DMS153 treated with DMSO at 0.1 percent for 48 hours (cell line): ENCODE data around the gene ZNF652.

Experiments
- DNase-seq: peaks from one replicate; lab custom pipeline; 2025; ENCODE audit not compliant: unreplicated experiment; lab: John Stamatoyannopoulos, UW

ZNF652 gene

DNA sequence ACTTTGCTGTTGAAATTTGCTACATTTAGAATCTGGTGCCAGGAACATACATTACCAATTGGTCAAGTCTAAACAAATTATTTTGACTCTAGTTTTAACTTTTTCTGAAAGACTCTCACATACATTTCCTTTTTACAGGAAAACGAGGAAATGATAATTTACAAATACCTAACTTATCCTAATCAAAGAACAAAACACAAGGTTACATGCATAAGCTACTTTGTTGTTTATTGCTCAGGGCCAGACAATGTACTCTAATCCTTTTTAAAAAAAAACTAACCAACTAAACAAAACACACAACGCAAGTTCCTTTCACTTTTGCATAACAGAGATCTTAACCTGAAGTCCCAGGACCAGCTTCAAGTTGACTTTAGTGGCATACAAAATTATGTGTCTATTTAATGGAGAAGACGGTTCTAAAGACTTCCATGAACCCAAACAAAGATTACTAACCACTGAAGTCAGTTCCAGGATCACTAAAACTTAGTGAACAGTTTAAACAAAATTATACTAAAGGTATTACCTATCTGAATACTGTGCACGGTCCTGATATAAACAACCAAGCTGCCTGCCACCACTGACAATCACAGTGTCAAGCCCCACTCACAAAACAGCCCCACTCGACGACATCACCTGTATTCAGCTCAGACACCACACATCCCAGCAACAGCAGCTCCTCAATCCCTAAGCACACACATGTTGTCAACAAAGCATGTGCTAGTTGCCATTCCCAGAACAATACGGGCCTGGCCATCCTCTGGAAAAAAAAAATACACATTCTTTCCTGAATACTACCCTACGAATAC is 1.9 kb downstream of the ZNF652 start:
- DNase-seq = no peak

DNA sequence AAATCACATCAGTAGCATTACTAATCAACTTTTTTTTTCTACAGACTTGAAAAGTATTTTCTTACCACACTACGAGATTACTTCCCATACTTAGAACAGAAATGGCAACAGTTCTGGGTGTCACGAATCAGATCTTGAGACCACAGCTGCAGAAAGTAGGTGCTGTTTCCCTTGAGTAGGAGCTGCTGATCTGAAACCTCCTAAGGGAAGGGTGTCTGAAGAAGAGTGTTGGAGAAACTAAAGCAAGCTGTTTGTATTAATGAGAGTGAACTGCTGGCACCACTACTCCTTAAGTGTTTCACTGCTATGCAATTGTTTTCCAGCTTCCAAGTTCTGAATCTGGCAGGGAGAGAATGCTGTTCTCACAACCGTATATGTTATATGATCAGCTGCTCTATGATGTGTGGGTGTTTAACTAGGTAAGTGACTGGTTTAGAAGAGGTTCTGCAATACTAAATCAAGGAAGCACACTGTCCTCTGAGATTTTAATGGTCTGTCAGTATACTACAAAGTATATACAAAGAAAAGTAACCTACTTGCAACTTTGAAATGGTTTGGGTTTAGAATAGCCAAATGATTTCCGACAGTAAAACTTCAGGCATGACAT is 3.3 kb downstream of the ZNF652 start:
- no peak for DNase-seq

DNA sequence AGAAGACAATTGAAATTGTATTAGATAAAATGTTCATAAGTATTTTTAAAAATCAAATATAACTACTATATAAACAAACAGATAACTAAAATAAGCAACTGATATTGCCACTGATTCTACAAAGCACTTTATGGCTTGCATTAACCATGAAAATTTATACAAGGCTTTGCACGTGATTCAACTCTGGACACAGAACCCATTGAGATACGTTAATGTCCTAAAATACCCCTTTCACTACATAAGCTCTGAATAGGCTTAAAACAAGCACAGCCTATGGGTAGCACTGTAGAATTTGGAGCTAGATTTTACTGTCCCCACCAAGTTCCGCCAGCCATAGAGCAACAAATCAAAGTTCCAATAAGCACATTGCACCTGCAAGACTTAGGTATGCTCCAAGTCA is 4.5 kb downstream of the ZNF652 start:
- DNase-seq = no peak

DNA sequence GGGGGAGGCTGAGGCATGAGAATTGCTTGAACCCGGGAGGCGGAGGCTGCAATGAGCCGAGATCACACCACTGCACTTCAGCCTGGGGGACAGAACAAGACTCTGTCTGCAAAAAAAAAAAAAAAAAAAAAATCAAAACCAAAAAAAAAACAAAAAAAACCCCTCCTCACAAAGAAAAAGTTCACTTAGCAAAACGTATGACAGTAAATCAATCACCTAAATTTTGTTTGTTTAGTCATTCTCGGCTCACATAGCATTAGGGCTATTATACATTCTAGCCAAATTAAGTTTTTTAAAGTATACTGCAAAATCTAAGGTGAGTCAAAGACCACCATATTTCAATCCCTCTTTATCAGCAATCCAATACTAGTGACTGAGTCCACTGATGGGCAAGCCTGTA is 5.7 kb downstream of the ZNF652 start:
- DNase-seq = no peak

DNA sequence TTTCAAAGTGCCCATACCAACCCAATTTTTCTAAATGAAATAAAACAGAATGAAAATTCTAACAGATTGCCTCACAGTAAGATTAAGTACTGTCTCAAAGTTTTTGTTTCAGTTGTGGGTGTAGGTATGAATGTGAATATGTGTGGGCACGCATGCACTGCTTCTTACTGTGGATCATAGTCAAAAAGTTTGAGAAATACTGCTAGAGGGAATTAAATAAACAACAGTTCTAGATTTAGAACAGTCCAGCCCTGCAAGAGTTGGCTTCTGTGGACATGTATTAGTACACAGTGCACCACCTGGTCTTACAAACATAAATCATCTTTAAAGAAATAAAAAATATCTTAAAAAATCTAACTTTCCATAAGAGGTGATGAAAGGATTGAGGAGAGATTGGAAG is 8.4 kb downstream of the ZNF652 start:
- no peak for DNase-seq

DNA sequence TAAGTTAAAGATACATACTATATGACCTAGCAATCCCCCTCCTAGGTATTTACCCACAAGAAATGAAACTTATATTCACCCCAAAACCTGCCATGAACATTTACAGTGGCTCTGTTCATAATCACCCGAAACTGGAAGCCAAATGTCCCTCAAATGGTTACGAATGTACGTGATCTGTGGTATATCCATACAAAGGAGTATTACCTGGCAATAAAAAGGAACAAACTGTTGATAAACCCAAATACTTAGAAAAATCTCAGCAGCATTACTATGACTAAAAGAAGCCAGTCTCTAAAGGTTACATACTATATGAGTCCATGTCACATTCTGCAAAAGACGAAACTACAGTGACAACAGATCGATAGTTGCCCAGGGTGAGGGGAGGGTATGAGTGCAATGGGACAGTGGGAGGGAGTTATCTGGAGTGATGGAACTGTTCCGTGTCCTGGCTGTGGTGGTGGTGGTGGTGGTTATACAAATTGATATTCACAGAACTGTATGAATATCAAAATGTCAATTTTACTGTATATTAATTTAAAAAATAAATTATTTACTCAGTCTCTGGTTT is 9.4 kb downstream of the ZNF652 start:
- DNase-seq = no peak

DNA sequence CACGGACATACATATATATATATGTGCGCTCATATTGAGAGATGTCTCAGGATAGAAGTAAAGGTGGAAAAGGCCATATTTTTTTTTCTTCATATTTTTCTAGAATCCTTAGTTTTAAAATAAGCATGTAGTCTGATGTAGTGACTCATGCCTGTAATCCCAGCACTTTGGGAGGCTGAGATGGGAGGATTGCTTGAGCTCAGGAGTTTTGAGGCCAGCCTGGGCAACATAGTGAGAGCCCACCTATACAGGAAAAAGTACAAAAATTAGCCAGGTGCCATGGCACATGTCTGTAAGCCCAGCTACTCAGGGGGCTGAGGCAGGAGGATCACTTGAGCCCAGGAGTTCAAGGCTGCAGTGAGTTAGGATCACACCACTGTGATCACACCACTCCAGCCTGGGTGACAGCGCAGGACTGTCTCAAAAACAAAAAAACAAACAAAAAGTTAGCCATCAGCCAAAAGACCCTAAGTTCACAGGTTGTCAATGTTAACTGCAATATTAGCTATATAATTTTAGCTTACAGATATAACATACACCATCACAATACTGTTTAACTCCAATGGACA is 10.4 kb downstream of the ZNF652 start:
- DNase-seq = no peak

DNA sequence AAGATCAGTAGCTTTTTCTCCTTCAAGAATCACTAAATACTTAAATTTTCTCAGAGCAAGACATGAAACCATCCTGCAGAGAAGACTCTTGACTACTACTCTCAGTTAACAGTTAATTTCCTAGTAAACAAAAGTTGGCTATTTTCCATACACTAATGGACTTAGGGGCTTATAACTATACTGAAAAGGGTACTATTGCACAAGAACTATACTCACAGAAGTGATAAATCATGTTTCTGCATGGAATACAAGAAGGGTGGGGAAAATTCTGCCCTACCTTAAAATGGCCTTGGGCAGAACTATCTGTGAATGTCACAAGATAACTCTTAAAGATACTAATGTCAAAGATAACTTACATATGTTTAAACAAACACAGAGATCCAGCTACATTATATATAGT is 12.5 kb downstream of the ZNF652 start:
- DNase-seq = no peak

DNA sequence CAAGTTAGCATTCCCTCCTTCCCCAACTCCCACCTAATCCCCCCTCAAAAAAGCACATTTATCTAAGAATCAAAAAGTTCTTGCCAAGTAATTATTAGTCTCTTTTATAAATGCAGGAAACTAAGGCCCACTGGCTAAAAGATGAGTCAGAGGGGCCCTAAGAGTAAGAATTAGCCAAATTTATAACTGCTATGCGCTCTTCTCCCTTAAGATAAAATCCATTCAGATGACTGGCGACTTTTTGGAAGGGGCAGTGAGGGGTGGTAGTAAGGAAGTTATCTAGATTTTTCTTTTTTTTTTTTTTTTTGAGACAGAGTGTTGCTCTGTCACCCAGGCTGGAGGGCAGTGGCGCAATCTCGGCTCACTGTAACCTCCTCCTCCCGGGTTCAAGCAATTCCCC is 17.1 kb downstream of the ZNF652 start:
- no peak for DNase-seq

DNA sequence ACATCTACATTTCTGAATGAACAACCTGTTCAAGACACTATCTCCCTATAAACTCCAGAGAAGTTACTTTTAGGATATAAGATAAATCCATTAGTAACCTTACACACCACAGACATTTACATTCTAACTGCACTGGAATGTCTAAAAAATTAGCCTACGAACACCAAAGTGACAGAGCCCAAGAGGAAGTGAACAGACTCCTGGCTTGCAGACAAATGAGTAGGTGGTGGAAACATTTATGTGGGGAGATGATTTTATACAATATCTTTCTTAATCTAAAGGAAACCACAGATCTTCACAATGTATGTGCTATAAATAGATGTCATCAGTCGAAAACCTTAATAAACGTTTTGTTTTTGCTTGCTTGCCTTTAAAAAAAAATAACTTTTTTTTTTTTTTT is 18.8 kb downstream of the ZNF652 start:
- DNase-seq = no peak

DNA sequence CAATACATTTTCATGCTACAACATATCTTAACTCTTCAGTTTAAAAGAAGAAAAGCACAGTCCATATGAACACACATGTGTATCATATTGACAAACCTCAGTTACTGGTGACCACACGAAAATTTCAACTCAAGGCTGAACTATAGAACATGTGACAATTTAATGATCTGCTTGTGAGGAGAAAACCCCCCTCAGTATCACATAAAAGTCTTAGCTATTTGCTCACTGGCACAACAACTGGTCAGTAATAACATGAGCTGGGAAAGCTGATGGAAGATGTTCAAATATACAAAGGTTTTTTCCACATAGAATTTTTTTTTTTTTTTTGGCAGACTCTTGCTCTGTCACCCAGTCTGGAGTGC is 19.5 kb downstream of the ZNF652 start:
- no peak for DNase-seq

DNA sequence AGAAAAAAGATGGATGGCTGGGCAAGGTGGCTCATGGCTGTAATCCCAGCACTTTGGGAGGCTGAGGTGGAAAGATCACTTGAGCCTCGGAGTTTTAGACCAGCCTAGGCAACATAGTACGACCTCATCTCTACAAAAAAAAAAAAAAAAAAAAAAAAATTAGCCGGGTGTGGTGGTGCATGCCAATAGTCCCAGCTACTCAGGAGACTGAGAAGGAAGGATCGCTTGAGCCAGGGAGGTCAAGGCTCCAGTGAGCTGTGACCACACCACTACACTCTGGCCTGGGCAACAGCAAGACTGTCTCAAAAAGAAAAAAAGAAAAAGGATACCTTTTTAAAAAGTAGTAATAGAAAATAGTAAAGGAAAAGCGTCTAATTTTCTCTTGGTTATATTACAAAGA is 20.7 kb downstream of the ZNF652 start:
- DNase-seq = no peak

DNA sequence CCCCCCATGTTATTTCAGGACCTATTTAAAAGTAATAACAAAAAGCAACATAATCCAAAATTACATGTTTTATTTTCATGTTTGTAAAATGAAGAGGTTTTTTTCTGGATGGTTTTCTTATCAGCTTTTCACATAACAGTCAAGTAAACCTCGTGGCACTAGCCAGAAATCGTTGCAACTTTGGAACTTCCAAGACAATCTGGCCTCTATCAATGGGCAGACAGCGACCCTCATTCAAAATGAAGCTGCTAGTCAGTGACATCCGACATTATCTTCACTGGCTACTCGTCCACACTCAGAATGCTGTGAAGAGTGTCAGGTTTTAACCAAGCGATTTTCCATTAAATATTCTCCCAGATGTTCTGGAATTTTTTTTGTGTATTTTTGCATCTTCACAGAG is 22.7 kb downstream of the ZNF652 start:
- DNase-seq = no peak

DNA sequence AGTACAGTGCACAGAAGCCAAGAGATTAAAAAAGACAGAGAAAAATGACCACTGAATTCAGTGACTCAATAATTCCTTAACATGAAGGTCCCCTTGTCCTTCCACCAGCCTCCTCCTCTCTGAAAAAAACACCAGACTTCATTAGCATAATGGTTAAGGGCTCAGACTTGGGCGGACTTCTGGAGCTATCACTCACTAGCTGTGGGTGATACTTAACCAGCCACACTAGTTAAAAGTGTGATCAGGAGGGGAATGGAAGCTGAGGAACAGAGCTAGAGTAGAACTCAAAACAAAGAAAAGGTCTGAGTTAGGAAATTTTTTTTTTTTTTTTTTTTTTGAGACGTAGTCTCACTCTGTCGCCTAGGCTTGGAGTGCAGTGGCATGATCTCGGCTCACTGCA is 23.2 kb downstream of the ZNF652 start:
- DNase-seq = no peak

DNA sequence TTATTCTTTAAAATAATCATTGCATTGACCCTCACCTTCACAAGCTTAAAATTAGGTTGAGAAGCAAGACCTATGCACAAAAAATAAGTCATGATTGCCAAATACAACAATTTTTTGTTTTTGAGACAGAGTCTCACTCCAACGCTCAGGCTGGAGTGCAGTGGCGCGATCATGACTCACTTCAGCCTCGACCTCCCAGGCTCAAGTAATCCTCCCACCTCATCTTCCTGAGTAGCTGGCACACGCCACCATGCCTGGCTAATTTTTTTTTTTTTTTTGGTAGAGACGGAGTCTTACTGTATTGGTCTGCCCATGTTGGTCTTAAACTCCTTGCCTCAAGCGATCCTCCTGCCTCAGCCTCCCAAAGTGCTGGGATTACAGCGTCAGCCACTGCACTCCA is 24.2 kb downstream of the ZNF652 start:
- no peak for DNase-seq

DNA sequence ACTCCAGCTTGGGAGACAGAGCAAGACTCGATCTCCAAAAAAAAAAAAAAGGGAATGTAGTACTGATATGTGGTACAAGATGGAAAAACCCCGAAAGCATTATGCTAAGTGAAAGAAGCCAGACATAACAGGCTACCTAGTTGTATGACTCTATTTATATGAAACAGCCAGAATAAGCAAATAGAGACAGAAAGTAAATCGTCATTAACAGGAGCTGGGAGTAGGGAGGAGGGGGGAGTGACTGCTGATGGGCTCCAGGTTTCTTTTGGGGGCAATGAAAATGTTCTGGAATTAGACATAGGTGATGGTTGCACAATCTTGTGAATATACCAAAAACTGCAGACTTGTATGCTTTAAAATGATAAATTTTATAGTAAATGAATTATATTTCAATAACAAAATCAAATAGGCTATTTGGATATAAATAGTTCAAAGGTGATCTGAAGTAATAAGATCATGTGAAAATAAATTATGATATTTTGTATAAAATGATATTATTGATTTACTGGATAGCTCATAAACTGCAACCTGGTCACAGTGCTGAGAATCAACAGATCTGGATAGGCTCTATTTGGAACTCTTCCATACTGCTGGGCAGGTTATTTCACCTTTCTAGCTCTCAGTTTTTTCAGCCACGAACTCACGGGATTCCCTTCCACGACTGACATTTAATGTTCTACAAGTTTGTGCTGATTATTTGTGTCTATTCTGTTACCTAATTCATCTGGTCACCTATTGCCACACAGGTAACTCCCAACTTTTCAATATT is 27.1 kb downstream of the ZNF652 start:
- DNase-seq = no peak

DNA sequence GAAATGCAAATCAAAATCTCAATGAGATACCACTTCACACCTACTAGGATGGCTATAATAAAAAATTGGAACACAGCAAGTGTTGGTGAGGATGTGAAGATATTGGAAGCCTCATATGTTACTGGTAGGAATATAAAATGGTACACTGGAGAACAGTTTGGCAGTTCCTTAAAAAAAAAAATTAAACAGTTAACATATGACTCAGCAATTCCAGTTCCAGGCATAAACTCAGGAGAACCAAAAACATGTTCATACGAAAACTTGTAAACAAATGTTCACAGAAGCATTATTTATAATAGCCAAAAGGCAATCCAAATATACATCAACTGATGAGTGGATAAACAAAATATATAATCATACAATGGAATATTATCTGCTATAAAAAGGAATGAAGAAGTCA is 28.2 kb downstream of the ZNF652 start:
- no peak for DNase-seq

DNA sequence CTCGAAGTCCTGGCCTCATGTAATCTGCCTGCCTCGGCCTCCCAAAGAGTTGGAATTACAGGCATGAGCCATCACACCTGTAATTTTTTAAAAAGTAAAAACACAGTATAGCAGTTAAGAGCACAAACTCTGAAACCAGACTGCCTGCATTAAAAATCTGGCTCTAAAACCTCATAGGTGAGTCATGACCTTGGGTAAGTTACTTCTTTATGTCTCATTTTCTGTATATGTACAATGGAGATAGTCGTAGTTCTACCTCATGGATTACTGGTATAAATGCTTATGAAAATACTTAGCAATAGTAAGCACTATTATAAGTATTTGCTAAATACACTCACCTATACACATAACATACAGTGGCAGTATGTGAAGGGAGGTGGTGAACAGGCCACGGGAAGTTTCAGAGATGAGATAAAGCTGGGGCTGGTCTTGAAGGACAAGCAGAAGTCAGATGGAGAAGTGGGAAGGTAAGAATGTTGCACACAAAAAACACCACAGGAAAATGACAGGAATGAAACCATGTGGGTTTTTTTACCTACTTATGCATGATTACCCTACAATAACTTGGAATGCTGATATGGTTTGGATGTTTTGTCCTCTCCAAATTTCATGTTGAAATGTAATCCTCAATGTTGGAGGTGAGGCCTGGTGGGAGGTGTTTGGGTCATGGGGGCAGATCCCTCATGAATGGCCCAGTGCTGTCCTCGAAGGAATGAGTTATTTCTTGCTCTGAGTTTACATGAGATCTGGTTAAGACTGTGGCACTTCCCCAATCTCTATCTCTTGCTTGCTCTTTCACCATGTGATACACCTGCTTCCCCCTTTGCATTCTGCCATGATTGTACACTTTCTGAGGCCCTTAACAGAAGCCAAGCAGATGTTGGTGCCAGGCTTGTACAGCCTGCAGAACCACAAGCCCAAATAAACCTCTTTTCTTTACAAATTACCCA is 33.9 kb downstream of the ZNF652 start:
- no peak for DNase-seq

DNA sequence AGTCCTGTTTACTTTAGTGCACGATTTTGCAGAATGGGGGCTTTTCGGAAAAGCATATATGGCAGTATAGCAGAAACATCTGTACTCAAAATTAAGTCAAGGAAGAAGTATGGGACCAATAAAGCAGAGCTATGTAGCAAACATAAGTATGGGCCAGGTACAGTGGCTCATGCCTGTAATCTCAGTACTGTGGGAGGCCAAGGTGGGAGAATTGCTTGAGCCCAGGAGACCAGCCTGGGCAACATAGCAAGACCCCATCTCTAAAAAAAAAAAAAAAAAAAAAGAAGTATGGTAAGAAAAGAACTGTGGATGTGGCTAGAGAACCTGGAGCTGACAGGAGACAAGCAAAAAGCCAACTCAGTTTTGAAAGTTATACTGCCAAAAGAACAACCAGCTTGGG is 36.1 kb downstream of the ZNF652 start:
- DNase-seq = no peak

DNA sequence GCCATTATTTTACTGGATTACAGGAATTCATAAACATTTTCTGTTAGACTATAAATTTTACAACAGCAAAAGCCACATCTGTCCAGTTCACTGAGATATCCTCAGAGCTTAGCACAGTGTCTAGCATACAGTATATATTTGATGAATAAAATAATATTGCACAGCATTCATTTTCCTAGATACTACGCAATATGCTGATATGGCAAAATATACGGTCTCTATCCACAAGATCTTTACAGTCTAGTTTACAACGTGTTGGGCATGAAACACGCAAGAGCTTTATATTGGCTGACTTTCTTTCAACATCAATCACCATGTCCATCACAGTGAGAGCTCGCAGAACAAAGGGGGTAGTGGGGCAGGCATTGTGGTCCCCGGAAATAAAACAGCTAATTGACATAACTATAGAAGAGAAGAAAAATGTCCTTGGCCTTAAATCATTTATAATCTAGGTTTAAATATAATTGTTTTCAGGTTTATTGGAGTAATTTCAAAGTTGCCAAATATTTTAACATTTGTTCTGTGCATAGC is 43.5 kb downstream of the ZNF652 start:
- DNase-seq = no peak
